NCI-H2196 (cell line): Measurements from ENCODE around the gene KCTD13.
"Not testable (repeated sequence)": the region's sequence is repeated elsewhere in the genome, so short reads cannot be mapped to it uniquely, and the experiment has no call there.

Source experiments
- DNase-seq: peaks from one replicate; lab custom pipeline; 2025; ENCODE audit not compliant: unreplicated experiment; lab: John Stamatoyannopoulos, UW

The KCTD13 gene

DNA sequence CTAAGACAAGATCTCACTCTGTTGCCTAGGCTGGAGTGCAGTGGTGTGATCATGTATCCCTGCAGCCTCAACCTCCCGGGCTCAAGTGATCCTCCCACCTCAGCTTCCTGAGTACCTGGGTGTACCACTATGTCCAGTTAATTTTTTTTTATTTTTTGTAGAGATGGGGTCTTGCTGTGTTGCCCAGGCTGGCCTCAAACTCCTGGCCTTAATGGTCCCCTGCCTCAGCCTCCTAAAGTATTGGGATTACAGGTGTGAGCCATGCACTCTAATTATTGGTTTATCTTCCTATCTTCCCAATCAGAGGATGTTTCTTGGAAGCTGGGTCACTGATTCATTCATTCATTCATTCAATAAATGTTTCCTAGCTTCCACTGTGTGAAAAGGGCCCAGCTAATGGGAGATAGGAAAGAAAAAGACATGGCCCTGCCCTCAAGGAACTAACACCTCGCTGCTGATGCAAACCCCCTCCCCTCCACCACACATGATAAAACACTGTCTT, 17.3 kb downstream of the KCTD13 start:
- no peak for DNase-seq

DNA sequence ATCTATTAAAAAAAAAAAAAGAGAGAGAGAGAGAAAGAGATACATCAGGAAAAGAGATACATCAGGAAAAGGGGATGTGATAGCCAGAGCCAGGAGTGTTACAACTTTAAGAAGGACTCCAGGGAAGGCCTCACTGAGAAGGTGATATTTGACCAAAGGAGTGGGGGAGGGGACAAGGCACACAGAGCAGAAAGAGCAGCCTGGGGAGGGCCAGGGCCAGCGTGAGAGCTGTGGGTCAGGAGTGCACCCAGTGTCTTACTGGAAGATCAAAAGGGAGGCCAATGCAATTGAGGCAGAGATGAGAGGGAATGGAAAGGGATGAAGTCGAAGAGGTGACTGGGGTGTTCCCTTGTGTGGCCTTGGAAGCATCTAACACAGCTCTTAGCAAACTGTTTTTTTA, 18.1 kb downstream of the KCTD13 start:
- no peak for DNase-seq

DNA sequence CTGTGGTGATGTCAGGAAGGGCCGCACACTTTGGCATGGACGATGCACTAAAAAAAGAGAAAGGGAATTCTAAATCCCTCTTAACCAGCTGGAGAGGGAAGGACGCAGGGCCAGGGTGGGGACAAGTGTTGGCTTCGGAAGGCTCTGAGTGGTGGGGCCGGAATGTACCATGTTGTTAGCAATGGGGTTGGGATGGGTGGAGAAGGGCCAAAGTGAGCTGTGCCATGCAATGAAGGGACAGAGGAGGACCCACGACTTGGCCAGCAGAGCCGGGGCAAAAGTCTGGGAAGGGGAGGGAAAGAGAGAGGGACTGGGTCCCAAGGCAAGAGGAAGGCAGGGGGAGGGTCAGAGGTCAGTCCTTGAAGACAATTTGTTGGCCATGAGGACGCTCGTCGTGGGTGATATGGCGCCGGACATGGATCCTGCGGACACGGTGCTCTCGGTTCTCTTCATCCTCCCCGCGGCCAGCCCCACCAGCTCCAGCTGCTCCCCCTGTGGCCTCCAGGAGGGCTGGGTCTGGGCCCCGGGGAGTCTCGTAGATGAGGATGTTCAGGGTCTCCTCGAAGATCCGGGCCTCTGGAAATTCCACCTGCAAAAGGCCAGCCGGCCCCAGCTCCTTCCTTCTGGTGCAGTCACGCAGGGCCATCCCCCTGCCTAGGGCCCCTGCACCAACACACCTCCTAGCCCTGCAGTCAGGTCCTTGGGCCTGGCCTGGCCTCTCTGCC, 19.3 kb downstream of the KCTD13 start:
- no peak for DNase-seq

DNA sequence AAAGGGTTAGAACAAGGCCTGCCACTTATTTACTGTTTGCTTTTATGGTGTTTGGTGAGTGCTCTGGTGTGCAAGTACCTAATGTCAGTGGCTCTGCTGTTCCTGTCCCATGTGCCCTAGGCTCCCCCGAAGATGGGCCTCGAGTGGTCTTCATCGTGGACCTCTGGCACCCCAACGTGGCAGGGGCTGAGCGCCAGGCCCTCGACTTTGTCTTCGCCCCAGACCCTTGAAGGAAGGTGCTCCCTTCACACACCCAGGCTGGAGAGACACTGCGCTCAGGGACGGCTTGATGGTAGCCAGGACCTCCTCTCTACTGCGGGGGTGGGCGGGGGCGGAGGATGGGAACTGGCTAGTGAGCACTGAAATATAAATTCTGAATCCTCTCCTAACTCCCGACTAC, 20.4 kb downstream of the KCTD13 start:
- DNase-seq: no peak

DNA sequence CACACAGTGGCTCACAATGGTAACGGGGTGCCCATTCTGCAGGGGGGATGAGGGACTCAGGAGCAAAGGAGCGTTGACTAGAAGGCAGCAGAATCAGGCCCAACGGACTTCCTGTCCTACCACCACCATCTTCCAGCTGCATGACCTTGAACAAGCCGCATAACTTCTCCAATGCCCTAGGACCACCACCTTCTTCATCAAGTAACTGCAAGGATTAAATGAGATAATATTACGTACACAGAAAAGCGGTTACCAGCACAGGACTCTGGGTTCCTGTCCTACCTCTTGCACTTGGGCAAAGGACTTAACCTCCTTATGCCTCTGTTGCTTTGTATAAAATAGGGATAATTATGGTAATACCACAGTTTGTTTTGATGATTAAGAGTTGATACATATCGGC, 21.1 kb downstream of the KCTD13 start:
- DNase-seq: no peak

DNA sequence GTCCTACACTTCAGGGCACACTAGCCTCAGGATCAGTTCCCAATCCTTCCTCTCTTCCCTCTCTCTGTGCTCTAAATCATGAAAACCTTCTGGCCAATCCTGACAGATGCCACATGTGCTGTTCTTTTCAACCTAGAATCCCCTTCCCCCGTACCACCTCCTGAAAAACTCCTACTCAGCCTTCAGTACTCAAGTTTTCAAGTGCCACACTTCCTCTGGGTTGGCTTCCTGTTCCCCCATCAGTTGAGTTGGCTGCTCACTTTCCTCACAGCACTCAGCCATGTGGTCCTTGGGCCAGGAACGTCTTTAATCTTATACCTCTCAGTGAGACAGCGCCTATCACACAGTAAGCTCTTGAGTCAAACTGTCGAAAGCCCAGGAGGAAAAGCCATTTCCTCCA, 22.4 kb downstream of the KCTD13 start:
- DNase-seq: no peak

DNA sequence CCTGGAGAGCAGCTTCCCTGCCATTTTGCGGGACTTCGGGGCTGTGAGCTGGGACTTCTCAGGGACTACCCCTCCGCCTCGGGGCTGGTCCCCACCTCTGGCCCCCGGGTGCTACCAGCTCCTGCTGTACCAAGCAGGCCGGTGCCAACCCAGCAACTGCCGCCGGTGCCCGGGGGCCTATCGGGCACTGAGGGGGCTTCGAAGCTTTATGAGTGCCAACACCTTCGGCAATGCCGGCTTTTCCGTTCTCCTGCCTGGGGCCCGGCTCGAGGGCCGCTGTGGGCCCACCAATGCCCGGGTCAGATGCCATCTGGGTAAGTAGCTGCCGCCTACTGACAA, 24.4 kb downstream of the KCTD13 start:
- no peak for DNase-seq

DNA sequence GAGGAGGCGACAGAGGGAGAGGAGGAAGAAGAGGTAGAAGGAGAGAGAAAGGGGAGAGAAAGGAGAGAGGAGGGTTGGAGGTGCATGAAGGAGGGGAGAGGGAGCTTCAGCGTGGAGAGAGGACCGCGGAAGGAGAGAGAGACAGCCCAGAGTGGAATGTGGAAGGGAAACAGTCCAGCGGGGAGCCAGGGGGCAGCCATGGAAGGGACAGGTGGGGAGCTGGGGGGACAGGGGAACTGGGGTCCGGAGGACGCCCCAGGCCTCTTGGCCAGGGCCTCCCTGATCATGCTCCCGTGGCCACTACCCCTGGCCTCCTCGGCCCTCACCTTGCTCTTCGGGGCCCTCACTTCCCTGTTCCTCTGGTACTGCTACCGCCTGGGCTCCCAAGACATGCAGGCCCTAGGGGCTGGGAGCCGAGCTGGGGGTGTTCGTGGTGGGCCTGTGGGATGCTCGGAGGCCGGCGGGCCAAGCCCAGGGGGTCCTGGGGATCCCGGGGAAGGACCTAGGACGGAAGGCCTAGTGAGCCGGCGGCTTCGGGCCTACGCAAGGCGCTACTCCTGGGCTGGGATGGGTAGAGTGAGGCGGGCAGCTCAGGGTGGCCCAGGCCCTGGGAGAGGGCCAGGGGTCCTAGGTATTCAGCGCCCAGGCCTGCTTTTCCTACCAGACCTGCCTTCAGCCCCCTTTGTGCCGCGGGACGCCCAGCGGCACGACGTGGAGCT, 25.0 kb downstream of the KCTD13 start:
- DNase-seq: no peak

DNA sequence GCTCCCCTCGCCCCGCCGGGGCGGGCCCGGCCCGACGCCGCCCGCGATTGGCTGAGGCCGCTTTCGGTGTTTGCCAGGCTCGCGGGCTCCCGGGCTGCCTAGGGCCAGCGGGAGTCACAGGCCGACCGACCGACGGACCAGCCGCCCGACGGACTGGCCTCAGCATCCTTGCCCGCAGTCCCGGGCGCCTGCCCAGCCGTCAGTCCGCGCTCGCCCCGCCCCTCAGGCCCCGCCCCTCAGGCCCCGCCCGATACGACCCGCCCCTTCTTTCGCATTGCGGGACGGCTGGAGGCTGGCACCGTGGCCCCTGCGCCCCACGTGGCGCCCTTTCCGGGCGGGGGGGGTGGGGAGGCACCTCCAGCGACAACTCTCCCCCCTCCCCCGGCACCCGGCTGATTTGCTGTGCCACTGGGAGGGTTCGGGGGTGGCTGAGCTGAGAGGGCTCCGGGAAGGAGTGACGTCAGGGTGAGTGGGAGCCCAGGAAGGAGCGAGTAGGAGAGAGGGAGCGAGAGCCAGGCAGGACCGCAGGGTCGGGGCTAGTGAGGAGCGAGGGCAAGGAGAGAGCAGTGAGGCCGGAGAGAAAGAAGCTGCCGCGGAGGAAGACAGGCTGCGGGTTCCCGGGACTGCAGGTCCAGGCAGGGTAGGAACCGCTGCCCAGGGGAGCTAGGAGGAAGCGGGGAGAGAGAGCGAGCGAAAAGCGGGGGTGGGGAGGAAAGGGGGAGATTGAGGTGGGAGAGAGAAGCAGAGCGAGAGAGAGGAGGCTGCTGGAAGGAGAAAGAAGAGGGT, 25.7 kb downstream of the KCTD13 start, which contains the start of gene ASPHD1:
Gene ASPHD1, plus strand, starts transcription at position 387 of the 786 bp plus-strand sequence. CDS start 484 bp downstream, outside the sequence.
- peak; percentile 78 for DNase-seq

DNA sequence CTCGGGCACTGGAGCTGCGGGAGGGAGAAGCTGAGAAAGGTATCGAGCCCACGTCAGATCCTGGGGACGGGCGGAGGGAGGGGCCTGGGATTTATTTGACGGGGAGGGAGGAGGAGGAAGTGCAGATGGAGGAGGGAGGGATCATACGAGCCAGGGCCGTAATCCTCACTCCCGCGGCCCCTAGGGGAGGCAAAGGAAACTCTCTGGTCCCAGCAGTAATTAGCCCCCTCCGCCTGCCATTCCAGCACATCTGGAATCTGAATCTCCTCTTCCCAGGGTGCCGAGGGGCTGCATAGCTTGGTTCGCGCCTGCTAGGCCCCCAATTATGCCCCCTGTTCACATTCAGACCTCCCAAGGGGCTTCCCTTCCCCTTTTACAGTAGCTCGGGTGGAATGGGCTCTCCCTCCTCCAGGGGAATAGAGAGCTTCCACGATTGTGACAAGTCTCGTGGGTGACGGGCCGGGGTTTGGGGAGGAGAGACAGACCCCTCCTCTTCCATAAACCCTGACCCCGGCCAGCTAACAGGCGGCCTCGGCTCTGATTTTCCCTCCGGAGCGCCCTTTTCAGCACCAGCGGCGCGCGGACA, 26.4 kb downstream of the KCTD13 start, which contains the start of gene SEZ6L2:
Gene SEZ6L2, minus strand, starts transcription at position 35 of the 586 bp plus-strand sequence. CDS start 531 bp downstream, outside the sequence.
- DNase-seq: peak; percentile 95

DNA sequence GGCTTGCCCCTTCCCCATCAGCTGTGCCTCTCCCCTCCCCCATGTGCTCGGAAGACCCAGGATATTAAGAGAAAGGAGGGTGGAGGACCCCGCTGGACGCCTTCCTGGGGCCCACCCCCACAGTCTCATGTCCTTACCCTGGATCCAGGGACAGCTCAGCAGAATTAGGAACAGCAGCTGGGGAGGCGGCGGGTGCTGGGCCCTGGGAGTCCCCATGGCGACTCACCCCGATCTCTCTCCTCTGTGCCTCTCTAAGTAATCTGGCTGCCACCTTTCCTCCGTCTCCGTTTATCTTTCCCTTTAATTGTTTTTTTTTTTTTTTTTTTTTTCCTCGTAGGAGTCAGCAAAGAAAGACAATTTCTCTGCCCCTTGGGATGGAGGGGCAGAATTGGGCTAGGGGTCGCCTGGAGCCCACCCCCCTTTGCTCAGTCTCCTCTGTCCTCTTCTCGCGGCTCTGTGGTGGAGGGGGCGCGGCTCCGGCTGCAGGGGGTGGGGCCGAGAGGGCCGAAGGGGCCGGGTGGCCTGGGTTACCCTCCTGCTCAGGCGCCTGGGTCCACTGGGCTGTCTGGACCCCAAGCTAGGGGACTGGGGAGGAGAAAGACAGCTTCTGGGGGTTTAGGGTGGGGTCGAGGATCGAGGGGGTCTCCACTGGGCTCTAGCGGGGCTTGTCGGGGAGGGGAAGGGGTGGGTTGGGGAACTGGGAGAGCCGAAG, 27.1 kb downstream of the KCTD13 start:
- peak; percentile 75 for DNase-seq

DNA sequence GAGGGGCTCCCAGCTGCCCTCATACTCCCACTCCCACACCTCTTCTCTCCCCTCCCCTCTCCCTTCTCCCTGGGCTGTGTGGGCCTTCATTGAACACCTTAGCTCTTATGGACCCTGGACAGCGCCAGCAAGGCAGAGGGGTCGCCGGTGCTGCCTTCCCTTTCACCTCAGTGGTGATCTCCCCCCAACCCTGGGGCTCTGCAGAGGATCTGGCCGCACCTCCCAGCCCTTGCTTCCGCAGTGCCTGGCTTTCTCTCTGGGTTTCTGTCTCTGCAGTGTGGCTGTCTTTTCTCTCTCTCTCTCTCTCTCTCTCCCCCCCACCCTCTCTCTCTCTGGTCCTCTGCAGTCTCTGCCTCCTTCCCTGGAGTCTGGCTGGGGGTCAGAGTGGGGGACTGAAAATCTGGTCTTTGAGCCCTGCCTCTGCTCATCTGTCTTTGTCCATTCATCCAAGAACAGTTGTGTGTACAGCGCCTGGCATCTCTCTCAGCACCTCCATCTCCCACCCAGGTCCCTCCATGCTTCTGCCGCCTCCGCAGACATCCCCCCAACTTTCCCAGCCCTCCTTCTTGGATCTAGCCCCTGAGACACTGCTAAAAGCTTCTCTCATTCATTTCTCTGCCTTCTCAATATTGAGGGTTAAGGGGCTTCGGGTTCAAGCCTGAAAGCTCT, 27.8 kb downstream of the KCTD13 start:
- DNase-seq: no peak

DNA sequence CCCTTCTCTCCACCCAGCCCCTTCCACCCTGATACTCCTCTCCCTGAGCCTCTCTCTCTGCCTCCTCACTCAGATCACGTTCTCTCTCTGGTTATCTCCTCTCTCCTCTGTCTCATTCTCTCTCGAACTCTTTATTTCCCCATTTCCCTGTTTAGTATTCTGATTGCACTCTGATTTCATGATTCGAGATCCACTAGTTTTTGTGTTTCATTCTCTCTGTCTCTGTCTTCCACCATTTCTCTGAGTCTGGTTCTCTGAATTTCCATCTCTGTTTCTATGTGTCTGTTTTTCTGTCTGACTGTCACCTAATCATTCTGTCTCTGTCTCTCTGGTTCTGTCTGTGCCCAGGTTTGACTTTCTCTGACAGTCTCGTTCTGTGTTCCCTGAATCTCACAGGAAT, 28.7 kb downstream of the KCTD13 start:
- DNase-seq: no peak

DNA sequence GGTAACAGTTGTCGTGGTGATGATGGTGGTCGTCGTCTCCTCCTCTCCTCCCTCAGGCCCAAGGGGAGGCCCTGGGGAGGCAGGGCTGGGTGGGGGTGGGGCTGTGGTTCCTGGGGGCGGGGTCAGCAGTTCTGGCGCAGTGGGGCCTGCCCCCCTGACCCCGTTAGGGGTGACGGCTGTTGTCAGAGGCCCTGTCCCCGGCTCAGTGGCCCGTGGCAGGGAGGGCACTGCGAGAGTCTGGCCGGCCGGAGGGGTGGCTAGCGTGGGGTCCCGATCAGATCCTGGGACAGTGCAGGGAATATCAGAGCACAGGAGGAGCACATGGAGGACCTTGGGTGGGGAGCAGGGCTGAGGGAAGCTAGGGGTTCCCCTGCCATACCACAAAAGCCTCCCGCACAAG, 29.2 kb downstream of the KCTD13 start:
- no peak for DNase-seq

DNA sequence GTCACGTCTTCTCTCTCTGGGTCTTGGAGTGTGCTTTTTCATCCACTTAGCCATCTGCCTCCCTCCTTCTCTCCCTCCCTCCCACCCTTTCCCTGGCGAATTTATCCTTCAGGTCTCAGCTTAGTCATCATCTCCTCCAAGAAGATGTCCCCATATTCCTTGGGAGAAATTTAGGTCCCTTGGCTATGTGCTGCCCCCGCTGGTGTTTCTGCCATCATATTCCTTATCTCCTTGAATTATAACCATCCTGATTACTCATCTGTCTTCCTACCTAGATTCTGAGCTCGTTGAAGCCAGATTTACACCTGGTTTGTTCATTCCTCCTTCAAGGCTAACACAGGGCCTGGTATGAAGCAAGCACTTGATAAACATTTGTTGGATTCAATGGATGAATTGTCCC, 31.7 kb downstream of the KCTD13 start:
- no peak for DNase-seq

DNA sequence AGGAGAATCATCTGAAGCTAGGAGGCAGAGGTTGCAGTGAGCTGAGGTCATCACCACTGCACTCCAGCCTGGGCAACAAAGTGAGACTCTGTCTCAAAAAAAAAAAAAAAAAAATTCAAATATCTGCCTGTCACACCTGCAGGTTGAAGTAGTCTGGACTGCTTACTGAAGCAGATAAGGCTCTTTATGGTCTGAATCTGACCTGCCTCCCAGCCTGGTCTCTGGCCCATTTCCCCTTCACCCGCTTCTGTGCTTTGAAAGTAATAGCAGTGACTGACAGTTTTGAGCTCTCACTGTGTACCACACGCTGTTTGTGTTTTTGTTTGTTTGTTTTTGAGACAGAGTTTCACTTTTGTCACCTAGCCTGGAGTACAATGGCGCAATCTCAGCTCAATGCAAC, 32.5 kb downstream of the KCTD13 start:
- no peak for DNase-seq

DNA sequence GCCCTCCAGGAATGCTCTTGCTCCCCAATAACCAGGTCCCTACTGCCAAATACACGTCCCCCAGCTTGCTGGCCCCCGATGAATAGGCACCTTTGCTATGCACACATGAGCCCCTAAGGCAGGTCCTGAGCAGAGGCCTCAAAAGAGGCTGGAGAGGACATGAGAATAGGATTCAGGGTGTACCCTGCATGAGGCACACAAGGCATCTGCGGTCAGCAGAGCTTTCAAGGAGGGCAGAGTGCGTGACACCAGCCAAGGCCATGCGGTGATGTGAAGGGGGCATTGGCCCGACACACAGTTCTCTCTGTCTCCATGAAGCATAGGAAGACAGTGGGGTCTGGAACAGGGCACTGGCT, 33.6 kb downstream of the KCTD13 start:
- DNase-seq: no peak

DNA sequence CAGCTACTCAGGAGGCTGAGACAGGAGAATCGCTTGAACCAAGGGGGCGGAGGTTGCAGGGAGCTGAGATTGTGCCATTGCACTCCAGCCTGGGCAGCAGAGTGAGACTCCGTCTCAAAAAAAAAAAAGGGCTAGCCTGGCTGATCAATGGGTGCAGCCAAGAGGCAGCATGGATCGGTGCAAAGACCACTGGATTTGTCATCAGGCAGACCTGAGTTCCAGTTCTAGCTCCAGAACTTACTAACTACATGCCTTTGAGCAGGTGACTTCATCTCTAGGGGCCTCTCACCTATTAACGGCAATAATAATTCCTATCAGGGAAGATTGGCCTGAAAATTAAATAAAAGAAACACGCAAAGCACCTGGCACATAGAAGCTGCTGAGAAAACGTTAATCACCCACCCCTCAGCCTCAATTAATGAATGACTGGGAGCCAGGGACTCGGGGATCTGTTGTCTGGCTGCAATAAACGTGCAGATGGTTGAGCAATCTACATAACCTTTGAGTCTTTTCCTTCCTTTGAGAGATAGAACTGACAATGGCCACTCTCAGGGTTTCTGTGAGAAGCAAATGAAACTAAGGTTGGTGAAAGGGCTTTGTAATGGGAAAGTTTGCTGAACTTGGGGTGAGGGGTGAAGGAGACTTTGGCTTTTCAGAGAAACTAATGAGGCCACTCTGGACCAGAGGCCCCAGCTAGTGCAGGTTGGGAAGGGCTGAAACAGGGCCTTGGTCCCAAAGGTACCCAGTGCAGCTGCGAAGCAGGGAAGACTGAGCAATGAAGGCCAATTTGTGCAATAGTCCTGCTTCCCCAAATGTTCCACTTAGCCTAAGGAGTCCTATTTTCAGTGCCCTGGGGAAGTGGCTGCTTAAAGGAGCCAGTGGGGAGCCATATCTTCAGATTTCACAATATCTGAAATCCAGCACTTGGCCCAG, 34.2 kb downstream of the KCTD13 start:
- no peak for DNase-seq

DNA sequence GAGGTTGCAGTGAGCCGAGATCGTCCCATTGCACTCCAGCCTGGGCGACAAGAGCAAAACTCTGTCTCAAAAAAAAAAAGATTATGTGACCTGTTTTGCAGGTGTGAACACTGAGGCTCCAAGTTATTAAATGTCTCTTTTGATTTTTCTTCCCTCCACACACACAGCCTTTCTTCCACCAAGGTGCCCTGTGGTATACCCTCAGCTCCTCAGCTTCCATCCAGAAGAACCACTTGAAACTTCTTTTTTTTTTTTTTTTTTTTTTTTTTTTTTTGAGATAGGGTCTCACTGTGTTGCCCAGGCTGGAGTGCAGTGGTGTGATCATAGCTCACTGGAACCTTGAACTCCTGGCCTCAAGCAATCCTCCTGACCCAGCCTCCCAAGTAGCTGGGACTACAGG, 36.7 kb downstream of the KCTD13 start:
- not testable (repeated sequence) for DNase-seq
